ENCODE data around the gene ITGB1BP1.

The ITGB1BP1 gene

DNA sequence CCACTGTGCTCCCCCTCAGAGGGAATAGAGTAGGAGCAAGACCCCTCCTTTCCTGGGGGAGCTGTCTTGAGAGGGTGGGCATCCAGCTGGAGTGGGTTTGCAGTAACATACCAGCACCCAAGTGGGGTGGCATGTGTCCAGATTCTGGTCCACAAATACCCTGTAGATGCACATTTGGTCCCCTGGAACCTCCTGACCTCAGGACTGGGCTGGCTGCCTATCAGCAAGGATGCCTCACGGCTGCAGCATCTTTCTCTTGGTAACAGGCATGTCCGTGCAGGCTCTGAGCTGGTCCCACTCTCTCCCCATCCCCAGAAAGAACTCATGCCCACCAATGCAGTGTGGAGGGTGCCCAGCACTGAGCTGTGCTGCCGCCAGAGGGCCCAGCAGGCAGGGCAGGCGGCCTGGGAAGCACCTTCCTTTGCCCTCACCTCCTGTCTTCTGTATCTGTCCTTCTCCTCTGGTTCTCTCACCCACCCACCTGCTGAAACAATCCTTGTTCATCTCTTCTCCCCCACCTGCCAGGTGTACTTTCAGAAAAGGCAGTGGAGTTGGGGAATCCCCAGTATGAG is 47.4 kb downstream of the ITGB1BP1 start:
- no peak for TF ChIP-seq CTCF (conservative IDR thresholded peaks at IDR 0.05; ENCODE audit: low read length)
- no peak for DNase-seq (ENCODE audit: low read depth)
- no peak overlapping the region for H3K4me3 ChIP-seq (ENCODE audit: low read length)

- no peak for DNase-seq (ENCODE audit: low read depth)
- no peak overlapping the region for H3K4me3 ChIP-seq (ENCODE audit: low read length)
- TF ChIP-seq CTCF (conservative IDR thresholded peaks at IDR 0.05; ENCODE audit: low read length): no peak
Observed at GRCh38 chr2:9374071-9374730, 49.1 kb downstream of the ITGB1BP1 start.

DNA sequence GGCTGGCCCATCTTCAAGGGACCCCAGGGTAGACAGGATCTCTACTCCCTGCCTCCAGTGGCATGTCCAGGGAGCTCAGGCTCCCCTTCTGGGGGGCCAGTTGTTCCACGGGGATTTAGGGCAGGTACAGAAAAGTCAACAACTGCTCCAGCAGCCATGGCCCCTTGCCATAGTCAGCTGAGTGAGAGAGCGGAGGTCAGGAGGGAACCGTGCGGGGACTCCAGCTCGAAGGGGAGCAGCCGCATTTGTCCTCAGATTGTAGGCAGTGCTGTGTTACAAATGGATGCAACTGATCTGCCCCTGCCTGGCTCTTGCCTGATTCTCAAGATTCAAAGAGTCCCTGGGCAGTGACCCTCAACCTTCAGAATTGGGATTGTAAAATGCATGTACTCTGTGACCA is 49.9 kb downstream of the ITGB1BP1 start:
- no peak for DNase-seq (ENCODE audit: low read depth)
- no peak overlapping the region for H3K4me3 ChIP-seq (ENCODE audit: low read length)
- TF ChIP-seq CTCF (conservative IDR thresholded peaks at IDR 0.05; ENCODE audit: low read length): no peak

- no peak for DNase-seq (ENCODE audit: low read depth)
- TF ChIP-seq CTCF (conservative IDR thresholded peaks at IDR 0.05; ENCODE audit: low read length): no peak
- no peak overlapping the region for H3K4me3 ChIP-seq (ENCODE audit: low read length)
Observed at GRCh38 chr2:9373047-9373446, 50.3 kb downstream of the ITGB1BP1 start.

- DNase-seq (ENCODE audit: low read depth): no peak
- TF ChIP-seq CTCF (conservative IDR thresholded peaks at IDR 0.05; ENCODE audit: low read length): no peak
- no peak overlapping the region for H3K4me3 ChIP-seq (ENCODE audit: low read length)
Observed at GRCh38 chr2:9370746-9371145, 52.6 kb downstream of the ITGB1BP1 start.

DNA sequence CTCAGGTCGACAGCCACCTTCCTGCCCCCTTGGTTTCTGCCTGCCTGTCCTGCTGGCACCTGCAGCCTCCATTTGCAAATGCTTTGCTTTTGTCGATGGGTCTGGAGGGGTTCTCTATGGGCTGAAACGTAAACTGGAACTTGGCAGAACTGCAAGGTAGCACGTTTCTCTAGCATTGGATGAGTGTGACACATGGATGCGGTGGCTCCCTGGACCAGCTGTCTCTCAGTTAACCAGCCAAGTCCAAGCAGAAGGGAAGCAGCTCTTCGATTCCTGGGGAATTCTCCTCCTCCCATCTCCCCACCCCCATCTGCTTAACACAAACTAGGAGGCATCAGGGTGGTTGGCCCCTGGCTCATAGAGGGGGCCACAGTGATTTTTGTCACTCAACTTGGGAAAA is 57.3 kb downstream of the ITGB1BP1 start:
- TF ChIP-seq CTCF (conservative IDR thresholded peaks at IDR 0.05; ENCODE audit: low read length): no peak
- no peak overlapping the region for H3K4me3 ChIP-seq (ENCODE audit: low read length)
- DNase-seq (ENCODE audit: low read depth): no peak

DNA sequence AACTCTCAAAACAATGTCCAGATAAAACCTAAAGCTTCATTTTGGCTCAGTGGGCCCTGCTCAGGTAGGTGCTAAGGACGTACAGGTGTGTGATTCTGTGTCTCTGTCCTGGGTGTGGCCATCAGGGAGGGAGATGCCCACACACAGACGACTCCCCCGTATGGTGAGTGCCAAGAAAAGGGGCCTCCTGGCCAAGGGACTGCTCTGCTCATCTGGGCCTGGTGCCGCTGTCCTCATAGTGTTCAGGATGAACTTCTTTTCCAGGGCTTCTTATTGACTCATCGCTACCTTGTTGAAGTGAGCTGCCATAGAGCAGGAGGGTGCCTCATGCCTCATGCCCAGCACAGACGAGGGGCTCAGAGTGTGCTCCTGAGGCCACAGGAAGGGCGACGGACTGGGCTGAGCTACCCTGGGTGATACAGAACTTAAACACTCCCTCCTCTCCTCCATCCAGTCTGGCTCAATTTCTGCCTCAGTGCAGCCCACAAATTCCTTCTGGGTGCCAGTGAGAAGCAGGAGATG is 57.8 kb downstream of the ITGB1BP1 start:
- no peak overlapping the region for H3K4me3 ChIP-seq (ENCODE audit: low read length)
- DNase-seq (ENCODE audit: low read depth): no peak
- TF ChIP-seq CTCF (conservative IDR thresholded peaks at IDR 0.05; ENCODE audit: low read length): no peak

All from AG10803 (cell line).